Islet of Langerhans (tissue), 1 donor: ENCODE measurements around the gene PFKFB3.
"Not testable (repeated sequence)": the region's sequence is repeated elsewhere in the genome, so short reads cannot be mapped to it uniquely, and the experiment has no call there.

Experiments used
- FAIRE-seq: peaks from one replicate; lab custom pipeline; 2011; peaks lifted over from hg19 to GRCh38; lab: Jason Lieb, UNC

PFKFB3 gene

DNA sequence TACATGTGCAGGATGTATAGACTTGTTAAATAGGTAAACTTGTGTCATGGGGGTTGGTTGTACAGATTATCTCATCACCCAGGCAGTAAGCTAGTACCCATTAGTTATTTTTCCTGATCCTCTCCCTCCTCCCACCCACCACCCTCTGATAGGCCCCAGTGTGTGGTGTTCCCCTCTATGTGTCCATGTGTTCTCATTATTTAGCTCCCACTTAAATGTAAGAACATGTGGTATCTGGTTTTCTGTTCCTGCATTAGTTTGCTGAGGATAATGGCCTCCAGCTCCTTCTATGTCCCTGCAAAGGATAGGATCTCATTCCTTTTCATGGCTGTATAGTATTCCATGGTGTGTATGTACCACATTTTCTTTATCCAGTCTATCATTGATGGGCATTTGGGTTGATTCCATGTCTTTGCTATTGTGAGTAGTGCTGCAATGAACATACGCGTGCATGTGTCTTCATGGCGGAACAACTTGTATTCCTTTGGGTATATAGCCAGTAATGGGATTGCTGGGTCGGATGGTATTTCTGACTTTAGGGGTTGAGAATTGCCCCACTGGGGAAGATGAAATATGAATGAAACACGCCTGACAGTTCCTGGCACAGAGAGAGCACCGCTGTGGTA, 36.0 kb downstream of the PFKFB3 start:
- not testable (repeated sequence) for FAIRE-seq

DNA sequence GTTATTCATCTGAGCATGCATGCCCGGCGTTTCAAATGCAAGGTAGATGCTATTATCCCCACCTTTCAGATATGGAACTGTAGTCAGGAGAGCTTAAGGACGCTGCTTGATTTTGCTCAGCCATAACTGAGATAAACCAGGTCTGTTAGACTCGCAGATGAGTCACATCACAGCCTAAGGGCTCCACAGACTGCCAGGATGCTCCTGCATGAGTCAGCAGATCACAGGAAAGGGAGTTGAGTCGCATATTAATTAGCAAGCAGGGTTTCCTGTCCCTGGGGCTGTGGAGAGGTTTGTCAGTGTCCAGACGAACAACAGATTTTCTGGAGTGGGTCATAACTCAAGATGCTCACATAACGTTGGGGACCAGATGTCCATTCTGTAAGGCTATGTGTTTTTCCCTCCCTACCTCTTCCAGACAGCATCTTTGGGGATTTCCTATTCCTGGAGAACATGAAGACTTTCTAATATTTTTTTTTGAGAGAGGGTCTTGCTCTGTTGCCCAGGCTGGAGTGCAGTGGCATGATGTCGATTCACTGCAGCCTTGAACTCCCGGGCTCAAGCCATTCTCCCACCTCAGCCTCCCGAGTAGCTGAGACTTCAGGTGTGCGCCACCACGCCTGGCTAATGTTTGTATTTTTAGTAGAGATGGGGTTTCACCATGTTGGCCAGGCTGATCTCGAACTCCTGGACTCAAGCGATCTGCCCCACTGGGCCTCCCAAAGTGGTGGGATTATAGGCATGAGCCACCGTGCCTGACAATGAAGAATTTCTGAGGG, 36.7 kb downstream of the PFKFB3 start:
- no peak for FAIRE-seq

DNA sequence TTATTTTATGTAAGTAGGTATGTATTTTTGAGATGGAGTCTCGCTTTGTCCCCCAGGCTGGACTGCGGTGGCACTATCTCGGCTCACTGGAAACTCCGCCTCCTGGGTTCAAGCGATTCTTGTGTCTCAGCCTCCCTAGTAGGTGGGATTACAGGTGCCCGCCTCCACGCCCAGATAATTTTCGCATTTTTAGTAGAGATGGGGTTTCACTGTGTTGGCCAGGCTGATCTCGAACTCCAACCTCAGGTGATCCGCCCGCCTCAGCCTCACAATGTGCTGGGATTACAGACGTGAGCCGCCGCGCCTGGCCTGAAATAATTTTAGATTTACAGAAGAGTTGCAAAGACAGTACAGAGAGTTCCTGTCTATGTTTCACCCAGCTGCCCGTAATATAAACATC, 37.5 kb downstream of the PFKFB3 start:
- FAIRE-seq = no peak

DNA sequence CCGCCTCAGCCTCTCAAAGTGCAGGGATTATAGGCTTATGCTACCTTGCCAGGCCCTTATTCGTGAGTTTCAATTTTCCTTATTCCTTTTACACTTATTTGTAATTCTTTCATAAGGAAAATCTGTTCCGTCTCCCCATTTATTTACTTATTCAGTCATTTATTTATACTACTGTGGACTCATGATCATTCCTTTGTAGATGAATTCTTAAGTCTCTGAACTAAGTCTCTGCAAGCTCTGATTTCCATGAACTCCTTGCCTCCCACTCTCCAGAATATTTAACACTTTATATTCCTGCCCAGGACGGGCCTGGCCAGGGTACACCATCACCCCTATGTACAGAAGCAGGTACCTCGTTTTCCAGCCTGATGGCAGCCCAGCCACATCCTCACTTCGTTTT, 39.4 kb downstream of the PFKFB3 start:
- no peak for FAIRE-seq

DNA sequence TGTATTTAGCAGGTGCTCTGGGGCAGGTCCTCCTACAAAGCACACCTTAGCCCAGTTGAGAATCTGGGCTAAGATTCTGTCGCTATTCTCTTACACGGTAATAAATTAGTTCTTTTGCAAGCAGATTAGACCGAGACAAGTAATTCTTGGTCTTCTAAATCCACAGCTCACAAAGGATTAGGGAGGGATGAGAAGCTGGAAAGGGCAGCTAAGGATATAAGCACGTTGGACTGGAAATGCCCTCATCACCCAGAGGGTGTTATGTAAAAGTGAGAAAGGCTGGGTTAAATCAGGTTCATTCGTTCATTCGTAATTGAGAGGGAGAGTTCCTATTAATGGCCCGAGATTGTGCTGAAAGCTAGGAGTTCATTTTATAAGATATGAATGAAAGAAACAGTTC, 41.8 kb downstream of the PFKFB3 start:
- FAIRE-seq = no peak

DNA sequence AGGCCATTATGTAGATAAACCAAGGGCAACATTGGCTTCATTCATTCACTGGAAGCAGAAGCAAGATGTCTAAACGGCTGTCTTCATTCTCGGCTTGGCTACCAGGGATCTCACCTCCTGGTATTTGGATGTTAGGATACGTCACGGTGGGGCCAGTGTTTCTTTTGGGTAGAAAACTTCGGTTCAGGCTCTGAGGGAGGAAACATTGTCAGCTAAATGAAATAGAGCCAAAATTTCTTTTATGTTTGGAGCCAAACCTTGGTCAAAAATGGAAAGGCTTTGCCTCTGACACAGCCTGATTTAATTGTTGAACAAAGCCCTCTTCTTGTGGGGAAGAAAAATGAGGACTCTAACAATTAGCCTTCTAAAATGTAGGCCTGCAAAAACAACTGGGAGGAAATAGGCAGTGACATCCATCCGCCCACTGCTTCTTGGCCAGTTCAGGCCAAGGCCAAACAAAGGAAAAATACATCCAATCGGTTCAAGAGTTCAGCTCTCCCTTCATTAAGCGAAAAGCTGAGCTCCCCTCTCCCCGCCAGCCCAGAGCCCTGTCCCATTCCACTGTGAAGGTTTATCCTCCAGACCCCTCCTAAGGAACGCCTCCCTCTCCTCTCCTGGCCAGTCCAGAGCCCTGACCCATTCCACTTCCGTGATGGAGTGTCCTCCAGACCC, 44.4 kb downstream of the PFKFB3 start:
- FAIRE-seq = no peak

DNA sequence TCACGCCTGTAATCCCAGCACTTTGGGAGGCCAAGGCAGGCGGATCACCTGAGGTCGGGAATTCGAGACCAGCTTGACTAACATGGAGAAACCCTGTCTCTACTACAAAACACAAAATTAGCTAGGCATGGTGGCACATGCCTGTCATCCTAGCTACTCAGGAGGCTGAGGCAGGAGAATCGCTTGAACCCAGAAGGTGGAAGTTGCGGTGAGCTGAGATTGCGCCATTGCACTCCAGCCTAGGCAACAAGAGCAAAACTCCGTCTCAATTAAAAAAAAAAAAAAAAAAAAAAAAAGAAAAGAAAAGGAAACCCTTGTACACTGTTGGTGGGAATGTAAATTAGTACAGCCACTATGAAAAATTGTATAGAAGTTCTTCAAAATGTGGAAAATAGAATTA, 46.2 kb downstream of the PFKFB3 start:
- FAIRE-seq = not testable (repeated sequence)

DNA sequence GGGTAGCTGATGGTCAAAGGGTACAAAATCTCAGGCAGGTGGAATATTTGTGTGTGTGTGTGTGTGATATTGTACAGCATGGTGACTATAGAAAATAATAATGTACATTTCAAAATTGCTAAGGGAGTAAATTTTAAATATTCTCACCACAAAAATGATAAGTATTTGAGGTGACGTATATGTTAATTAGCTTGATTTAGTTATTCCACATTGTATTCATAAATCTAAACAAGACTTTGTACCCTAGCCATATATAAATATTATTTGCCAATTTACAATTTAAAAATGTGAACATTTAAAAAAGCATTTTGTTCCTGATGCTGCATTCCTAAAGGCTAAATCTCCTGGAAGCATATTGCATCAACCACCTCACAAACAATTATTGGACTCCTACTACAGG, 47.0 kb downstream of the PFKFB3 start:
- no peak for FAIRE-seq

DNA sequence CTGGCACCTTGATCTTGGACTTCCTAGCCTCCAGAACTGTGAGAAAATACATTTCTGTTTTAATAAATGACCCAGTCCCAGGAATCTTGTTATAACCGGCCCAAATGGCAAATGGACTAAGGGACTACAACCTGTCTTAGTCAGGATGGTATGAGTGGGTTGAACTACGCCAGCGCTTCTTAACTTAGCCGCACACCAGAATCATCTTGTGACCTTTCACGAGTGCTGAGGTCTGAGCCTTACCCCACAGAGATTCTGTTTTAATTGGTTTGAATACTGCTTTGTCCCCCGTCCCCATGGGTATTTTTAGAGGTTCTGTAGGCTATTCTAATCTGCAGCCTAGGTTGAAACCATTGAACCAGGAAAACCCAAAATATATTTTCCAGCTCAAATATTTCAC, 48.0 kb downstream of the PFKFB3 start:
- no peak for FAIRE-seq

DNA sequence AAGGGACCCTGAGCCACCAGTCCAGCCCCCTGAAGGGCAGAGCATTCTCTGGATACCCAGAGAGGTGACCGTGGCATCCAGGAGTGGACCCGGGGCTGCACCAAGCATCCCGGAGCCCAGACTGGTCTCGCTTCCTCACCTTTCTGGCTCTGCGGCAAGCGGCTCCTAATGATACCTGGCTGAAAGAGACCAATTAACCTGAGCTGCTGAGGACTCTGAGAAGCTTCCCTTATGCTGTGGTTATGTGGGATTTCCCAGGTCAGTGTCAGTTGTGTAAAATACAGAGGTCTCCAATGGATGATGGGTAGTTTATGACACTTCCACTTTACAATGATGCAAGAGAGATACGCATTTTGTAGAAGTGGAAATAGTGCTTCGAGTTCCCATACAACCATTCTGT, 51.5 kb downstream of the PFKFB3 start:
- no peak for FAIRE-seq

DNA sequence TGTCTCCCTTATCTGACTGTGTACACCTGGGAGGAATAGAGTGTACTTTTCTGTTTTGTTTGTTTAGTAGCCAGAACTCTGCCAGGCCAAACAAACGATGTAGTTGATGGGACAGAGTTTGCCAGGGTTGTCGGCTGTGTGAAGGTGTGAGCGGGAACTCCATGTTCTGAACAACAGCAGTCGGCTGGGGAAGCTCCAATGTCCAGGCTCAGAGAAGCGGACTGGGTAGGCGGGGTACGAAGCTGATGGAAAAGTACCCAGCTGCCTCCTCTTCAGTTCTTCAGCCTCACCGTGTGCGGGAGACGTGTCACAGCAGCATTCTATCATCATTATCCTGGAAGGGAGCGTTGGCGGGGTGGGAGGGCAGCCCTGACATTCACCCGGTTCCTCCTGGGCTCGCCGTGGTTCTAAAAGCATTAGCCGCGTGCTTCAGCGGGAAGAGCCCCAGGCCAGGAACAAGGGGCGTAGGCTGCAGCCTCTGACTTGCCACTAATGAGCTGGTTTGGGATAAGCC, 52.9 kb downstream of the PFKFB3 start:
- no peak for FAIRE-seq

DNA sequence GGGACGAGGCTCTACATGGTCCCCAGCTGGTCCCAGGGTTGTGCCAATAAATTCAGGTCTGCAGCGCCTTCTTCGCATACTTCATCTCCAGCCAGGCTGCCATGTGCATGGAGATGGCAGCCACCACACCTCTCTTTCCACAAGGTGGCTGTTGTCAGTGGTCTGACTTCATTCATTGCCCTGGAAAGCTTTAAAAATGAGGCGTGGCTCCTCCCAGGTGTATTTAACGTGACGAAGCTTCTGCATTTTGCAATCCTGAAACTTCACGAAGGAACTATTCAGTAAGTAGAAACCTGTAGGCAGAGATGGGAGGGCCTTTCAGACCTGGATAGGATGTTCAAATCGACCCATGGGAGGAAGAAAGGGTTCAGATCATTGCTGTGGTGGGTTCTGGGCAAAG, 53.7 kb downstream of the PFKFB3 start:
- no peak for FAIRE-seq

DNA sequence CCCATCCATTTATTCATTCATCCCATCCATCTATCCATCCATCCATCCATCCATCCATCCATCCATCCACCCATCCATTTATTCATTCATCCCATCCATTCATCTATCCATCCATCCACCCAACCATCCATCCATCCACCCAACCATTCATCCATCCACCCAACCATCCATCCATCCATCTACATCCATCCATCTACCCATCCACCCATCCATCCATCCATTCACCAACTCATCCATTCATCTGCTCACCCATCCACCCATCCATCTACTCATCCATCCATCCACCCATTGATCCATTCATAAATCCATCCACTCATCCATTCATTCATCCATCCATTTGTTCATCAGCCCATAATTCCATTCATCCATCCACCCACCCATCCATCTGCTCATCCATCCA, 56.4 kb downstream of the PFKFB3 start:
- FAIRE-seq = no peak

DNA sequence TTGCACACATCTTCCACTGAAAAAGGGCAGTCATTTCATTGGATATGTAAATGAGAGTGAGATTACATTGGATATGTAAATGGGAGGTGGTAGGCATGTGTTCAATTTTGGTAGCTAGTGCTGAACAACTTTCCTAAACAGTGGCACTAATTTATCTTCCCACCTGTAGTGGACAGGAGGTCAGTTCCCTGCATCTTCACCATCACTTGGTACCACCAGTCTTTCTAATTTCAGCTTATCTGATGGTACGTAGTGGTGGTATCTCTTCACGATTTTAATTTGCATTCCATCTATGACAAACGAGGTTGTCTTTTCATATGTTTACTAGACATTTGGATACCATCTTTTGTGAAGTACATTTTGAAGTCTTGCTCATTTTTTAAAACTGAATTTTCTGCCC, 58.1 kb downstream of the PFKFB3 start:
- no peak for FAIRE-seq

DNA sequence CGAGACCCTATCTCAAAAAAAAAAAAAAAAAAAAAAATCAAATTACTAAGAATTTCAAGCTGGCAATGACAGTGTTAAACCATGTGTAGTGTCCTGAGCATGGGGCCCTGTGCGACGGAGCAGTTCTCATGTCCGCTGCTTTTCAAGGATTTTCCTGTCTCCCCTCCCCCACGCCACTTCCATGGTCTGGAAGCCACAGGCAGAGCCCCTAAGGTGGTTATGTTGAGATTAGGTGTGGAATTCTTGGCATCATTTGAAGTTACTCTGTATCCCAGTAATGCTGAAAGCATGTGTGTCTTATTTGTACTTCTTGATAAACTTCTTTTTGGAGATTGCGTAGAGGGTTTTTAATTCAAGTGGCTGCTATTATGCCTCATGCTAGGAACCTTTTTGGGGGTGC, 65.2 kb downstream of the PFKFB3 start:
- no peak for FAIRE-seq

DNA sequence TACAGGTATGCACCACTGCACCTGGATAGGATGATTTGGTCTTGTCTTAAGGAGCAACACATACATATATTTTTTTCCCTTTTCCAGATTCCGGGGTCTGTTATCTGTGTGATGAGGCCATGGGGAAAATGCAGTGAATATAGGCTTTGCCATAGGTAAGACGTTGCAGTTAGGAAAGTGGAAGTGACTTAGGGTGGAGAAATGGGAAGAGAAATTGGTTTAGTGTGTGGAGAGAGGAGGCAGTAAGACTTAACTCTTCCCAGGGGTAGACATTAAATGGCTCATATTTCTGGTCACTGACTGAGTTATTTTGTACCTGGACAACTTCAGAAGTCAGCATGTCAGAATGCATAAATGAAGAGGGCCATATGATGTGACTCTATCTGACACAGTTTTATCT, 66.7 kb downstream of the PFKFB3 start:
- no peak for FAIRE-seq

DNA sequence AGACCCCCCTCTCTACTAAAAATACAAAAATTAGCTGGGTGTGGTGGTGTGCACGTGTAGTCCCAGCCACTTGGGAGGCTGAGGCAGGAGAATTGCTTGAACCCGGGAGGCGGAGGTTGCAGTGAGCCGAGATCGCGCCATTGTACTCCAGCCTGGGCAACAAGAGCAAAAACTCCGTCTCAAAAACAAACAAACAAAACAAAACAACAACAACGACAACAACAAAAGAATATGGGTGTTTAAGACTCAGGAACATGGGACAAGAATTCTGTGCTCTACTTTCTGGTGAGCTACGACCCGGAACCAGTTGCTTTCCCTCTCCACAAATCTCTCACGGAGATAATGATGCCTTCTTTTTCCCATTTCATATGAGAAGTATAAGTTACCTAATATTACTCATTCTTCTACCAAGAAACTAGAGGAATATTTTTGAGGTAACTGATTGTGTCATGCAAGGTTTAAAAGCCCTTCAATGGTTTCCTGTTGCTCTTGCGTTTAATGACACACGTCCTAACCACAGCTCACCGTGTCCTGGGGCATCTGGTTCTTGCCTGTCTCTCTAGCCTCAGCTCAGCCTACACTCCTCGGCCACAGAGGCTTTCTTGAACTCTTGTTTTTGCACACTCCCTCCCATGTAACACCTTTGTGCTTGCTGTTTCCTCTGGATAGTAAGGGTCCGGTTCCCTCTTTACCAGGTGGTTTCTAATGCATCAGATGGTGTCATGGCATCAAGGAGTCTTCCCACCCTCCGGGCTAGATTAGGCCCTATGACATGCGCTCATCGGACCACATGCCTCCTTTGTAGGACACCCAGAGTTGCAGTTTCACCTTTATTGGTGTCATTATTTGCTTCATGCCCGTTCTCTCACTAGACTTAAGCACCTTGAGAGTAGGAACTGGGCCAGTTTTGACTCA, 67.5 kb downstream of the PFKFB3 start:
- no peak for FAIRE-seq

DNA sequence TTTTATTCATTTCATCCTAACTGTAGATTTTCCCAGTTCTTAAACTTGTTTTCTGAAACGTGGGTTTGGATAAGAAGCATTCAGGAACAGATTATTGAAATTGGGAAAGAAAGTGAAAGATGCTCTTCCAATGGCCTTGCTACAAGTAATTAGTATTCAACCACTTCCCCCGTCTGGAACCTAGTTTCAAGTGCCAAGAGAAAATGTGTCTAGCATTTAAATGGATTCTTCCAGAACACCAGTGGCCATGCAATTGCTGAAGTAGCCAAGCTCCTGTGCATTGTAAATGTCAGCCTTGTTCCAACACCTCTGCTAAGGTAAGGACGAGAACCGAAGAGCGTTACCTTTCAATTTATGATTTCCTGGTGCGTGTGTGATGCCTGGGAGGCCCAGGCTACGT, 68.2 kb downstream of the PFKFB3 start:
- FAIRE-seq = no peak

DNA sequence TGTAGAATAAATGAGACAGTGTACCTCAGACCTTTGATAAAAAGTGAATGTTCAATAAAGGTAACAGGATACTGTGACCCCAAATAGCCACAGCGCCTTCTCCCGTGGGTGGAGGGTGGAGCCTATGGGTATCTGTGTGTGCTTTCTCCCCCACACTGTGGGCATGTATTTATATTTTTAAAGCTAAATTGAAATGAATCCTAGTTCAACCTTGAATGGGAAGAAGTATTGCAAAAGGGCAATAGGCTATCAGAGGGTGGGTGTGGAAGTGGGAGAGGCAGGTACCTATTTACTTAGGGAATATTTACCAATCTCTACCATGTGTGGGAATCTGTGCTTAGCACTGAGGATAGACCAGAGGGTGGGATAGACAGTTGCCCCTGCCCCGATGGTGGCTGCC, 68.9 kb downstream of the PFKFB3 start:
- no peak for FAIRE-seq

DNA sequence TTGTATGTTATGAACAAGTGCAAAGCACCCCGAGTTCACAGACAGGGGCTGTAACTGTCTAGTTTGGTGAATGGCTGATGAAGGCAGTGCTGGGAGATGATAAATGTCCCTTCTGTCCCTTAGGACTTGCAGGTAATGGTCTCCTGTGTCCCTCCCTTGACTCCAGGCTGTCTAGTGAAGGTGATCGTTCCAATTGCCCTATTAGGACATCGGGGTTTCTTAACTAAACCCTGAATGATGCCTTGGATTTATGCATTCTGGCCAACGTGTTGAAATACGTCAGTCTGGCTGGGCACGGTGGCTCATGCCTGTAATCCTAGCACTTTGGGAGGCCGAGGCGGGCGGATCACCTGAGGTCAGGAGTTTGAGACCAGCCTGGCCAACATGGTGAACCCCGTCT, 69.4 kb downstream of the PFKFB3 start:
- FAIRE-seq = no peak

DNA sequence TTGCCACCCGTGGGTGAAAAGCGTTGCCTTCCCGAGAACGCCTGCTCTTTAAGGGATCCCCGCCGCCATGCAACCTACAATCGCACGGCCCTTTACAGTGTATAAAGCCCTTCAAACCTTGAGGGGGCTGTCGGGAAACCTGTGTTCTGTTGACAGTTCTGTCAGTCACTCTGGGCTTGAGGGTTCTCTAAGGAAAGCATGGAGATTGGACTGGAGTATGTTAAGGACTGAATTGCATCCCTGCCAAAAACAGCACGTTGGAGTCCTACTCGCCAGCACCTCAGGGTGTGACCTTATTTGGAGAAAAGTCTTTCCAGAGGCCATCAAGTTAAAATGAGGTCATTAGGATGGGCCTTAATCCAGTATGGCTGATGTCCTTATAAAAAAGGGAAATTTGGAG, 70.6 kb downstream of the PFKFB3 start:
- FAIRE-seq = no peak

DNA sequence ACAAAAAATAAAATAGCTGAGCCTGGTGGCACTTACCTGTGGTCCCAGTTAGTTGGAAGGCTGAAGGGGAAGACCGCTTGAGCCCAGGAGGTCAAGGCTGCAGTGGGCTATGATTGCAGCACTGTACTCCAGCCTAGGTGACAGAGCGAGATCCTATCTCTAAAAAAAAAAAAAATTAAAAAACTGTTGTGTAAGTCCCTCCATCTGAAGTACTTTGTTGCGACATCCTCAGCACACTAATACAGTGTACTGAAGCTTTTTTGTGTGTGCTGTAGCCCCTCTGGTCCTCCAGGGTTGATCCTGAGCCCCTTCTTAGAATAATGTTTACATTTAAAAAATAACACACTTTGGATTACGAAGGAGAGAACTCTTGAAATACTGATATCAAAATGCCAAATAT, 71.3 kb downstream of the PFKFB3 start:
- FAIRE-seq = no peak
